Sigmoid colon (tissue), 7 donors: Measurements from ENCODE around the gene DESI1. TPM values are rescaled to one million over a fixed set of nuclear protein-coding genes. Genes with fewer than 3 reads are reported as not detected.
A peak's percentile ranks its signal among the peaks of the same experiment; 100 is the strongest.

Experiments
- DNase-seq: peaks from one replicate; pipeline ENCODE4 v3.0.0-alpha.2; 2019
- H3K27ac ChIP-seq, 4 donors: fragments of 200-600 bp; sonication (generic); one replicate each; pipeline ENCODE4 v1.5.1; 2016 to 2019; ENCODE audit warnings: mild to moderate bottlenecking in 1 of 4
- H3K27me3 ChIP-seq, 3 donors: fragments of 200-600 bp; sonication (generic); one replicate each; pipeline ENCODE4 v1.5.1; 2019; ENCODE audit warnings: mild to moderate bottlenecking in 1 of 3
- H3K36me3 ChIP-seq, 4 donors: fragments of 200-600 bp; sonication (generic); one replicate each; pipeline ENCODE4 v1.5.1; 2016 to 2019
- H3K4me1 ChIP-seq, 4 donors: fragments of 200-600 bp; sonication (generic); one replicate each; pipeline ENCODE4 v1.5.1; 2017 to 2019
- H3K4me3 ChIP-seq, 4 donors: fragments of 200-600 bp; sonication (generic); one replicate each; pipeline ENCODE4 v1.5.1; 2017 to 2019; ENCODE audit warnings: mild to moderate bottlenecking in 2 of 4, moderate library complexity in 1 of 4
- H3K9me3 ChIP-seq, 4 donors: fragments of 200-600 bp in 3 of 4; sonication (generic) in 3 of 4; one replicate each; pipeline versions ENCODE4 v1.5.1 to v1.6.1; 2013 to 2019
- CTCF ChIP-seq, 4 experiments: fragments of 450-650 bp in 3 of 4; fragments of 200-600 bp in 1 of 4; IDR thresholded peaks; one replicate each; pipeline ENCODE4 v1.5.1; 2016 to 2019; ENCODE audit warnings: antibody characterized with exemption in 4 of 4, mild to moderate bottlenecking in 3 of 4, moderate library complexity in 2 of 4
- EP300 ChIP-seq, 4 donors: sonication (generic); formaldehyde crosslinking; IDR thresholded peaks; one replicate each; pipeline ENCODE4 v1.6.1; 2017; ENCODE audit warnings: antibody characterized with exemption in 4 of 4
- POLR2A ChIP-seq, 2 donors: fragments of 450-650 bp; IDR thresholded peaks; one replicate each; pipeline ENCODE4 v1.6.1; 2016; ENCODE audit warnings: antibody characterized with exemption in 2 of 2, mild to moderate bottlenecking in 2 of 2, moderate library complexity in 2 of 2
- POLR2AphosphoS5 ChIP-seq, 4 donors: sonication (generic); formaldehyde crosslinking; IDR thresholded peaks; one replicate each; pipeline ENCODE4 v1.6.1; 2017; ENCODE audit warnings: antibody characterized with exemption in 4 of 4
- WGBS, 2 donors: extraction: QIAGEN DNeasy Blood & Tissue Kit; methylation state at CpG; one replicate each; pipeline ENCODE4 v1.1.7; 2013; 5-methylcytosine and 5-hydroxymethylcytosine counted together
- intact Hi-C: fragments of 100-400 bp; cut with DNase I; formaldehyde crosslinking; loops from one replicate; pipeline ENCODE4 v1.15.1; 2023
- polyA plus RNA-seq, 3 donors: library from polyadenylated mRNA; stranded (reverse); fragments of 200-250 nt; gene quantifications; one replicate each; pipeline ENCODE4 v1.2.3, GENCODE V29; 2013
- total RNA-seq, 4 donors: library from RNA; depleted of rRNA; stranded (reverse); fragments of >200 nt; gene quantifications; one replicate each; pipeline ENCODE4 v1.1.0, GENCODE V29; 2016
- donor health status: healthy with polysubstance abuse.
- donor health status: Bipolar disorder and iron deficiency.
- donor health status: healthy.

The DESI1 gene
- total and polyA plus RNA-seq, 7 donors, result 10.2 to 29.1 (median 14.3) TPM

GRCh38 chr22:41567512-41567768 is 53.4 kb downstream of the DESI1 start:
- Histone ChIP-seq H3K9me3 (no peaks in the 10 kb centered on the region), H3K4me1 (peaks cover 0 to 41% (median 34%) of the 10 kb centered on the region in 4 donors), H3K27ac (peak overlapping the region in 3 of 4 donors; percentile 85 to 91 (median 88)), H3K36me3 (no peaks in the 10 kb centered on the region), H3K27me3 (no peaks in the 10 kb centered on the region), H3K4me3 (no peak overlapping the region)
- no peak for TF ChIP-seq POLR2A (IDR thresholded peaks at IDR 0.05)
- no peak for TF ChIP-seq CTCF (IDR thresholded peaks at IDR 0.05)
- no peak for TF ChIP-seq EP300 (IDR thresholded peaks at IDR 0.05)
- TF ChIP-seq POLR2AphosphoS5 (IDR thresholded peaks at IDR 0.05), result no peak
- intact Hi-C loops, result no loop called here
- WGBS, 2 donors, result 66 to 74% methylated on average over 3 of the region's 3 CpGs
- no peak for DNase-seq

GRCh38 chr22:41565403-41566054 is 55.3 kb downstream of the DESI1 start:
- Histone ChIP-seq H3K27me3 (no peaks in the 10 kb centered on the region), H3K9me3 (no peaks in the 10 kb centered on the region), H3K36me3 (no peaks in the 10 kb centered on the region), H3K4me3 (no peak overlapping the region), H3K27ac (peak overlapping the region; percentile 64 to 91 (median 86)), H3K4me1 (peaks cover 0 to 58% (median 47%) of the 10 kb centered on the region in 4 donors)
- TF ChIP-seq EP300 (IDR thresholded peaks at IDR 0.05), result peak in 1 of 4 donors; percentile 36
- no peak for TF ChIP-seq CTCF (IDR thresholded peaks at IDR 0.05)
- no peak for TF ChIP-seq POLR2A (IDR thresholded peaks at IDR 0.05)
- TF ChIP-seq POLR2AphosphoS5 (IDR thresholded peaks at IDR 0.05), result peak in 1 of 4 donors; percentile 32
- 75 to 78% methylated on average over 8 of the region's 8 CpGs for WGBS, 2 donors
- intact Hi-C loops, result no loop called here
- DNase-seq, result peak; percentile 88

GRCh38 chr22:41564563-41564962 is 56.3 kb downstream of the DESI1 start:
- Histone ChIP-seq H3K4me3 (no peak overlapping the region), H3K9me3 (no peaks in the 10 kb centered on the region), H3K4me1 (peaks cover 0 to 66% (median 55%) of the 10 kb centered on the region in 4 donors), H3K27me3 (no peaks in the 10 kb centered on the region), H3K27ac (peak overlapping the region; percentile 64 to 91 (median 86)), H3K36me3 (no peaks in the 10 kb centered on the region)
- DNase-seq, result no peak
- intact Hi-C loops, result no loop called here
- WGBS, 2 donors, result 85 to 90% methylated on average over 8 of the region's 8 CpGs
- TF ChIP-seq CTCF (IDR thresholded peaks at IDR 0.05), result no peak
- TF ChIP-seq EP300 (IDR thresholded peaks at IDR 0.05), result no peak

GRCh38 chr22:41563051-41563711 is 57.7 kb downstream of the DESI1 start:
- no peak for DNase-seq
- H3K36me3 ChIP-seq, result no peaks in the 10 kb centered on the region
- TF ChIP-seq CTCF (IDR thresholded peaks at IDR 0.05), result no peak
- TF ChIP-seq POLR2AphosphoS5 (IDR thresholded peaks at IDR 0.05), result peak in 2 of 4 donors; percentile 23 to 37
- peak in 2 of 4 donors; percentile 41 to 68 for TF ChIP-seq EP300 (IDR thresholded peaks at IDR 0.05)
- peak overlapping the region in 2 of 4 donors; percentile 1 to 15 for H3K4me3 ChIP-seq
- no peaks in the 10 kb centered on the region for H3K27me3 ChIP-seq
- peaks cover 0 to 66% (median 55%) of the 10 kb centered on the region in 4 donors for H3K4me1 ChIP-seq
- no peaks in the 10 kb centered on the region for H3K9me3 ChIP-seq
- intact Hi-C loops, result no loop called here
- WGBS, 2 donors, result 45 to 51% methylated on average over 10 of the region's 10 CpGs
- H3K27ac ChIP-seq, result peak overlapping the region; percentile 47 to 91 (median 86)
